SU-DHL-6 (cell line): Measurements from ENCODE around the gene CARD6.

Experiments
- H2AFZ ChIP-seq: fragments of 200-600 bp; sonication (generic); 2 replicates; pipeline ENCODE4 v1.6.1; 2014; ENCODE audit warnings: low read depth, mild to moderate bottlenecking, moderate library complexity, mixed read lengths, antibody characterized with exemption, low read length; ENCODE audit not compliant: severe bottlenecking
- H3F3A ChIP-seq: fragments of 200-600 bp; shearing (Covaris generic); 2 replicates; pipeline ENCODE4 v1.6.0; 2016; ENCODE audit warnings: antibody characterized with exemption, mild to moderate bottlenecking; ENCODE audit not compliant: insufficient read depth
- H3K27ac ChIP-seq: fragments of 200-600 bp; sonication (generic); 2 replicates; pipeline ENCODE4 v1.5.1; 2016; ENCODE audit warnings: low read depth, mild to moderate bottlenecking, low read length, moderate library complexity, mixed read lengths
- H3K27me3 ChIP-seq: fragments of 200-600 bp; sonication (generic), shearing (Covaris generic); 2 replicates; pipeline ENCODE4 v1.6.0; 2014; ENCODE audit warnings: mild to moderate bottlenecking, low read length
- H3K36me3 ChIP-seq: fragments of 200-600 bp; sonication (generic); 2 replicates; pipeline ENCODE4 v1.6.1; 2014; ENCODE audit warnings: mild to moderate bottlenecking, low read length, mixed read lengths
- H3K4me2 ChIP-seq: fragments of 300-600, 200-600 bp; shearing (Covaris generic), sonication (generic); 2 replicates; pipeline ENCODE4 v1.6.0; 2014; ENCODE audit warnings: low read length, low read depth, mild to moderate bottlenecking; ENCODE audit not compliant: poor library complexity, severe bottlenecking
- H3K4me3 ChIP-seq: fragments of 200-600 bp; sonication (generic); 2 replicates; pipeline ENCODE4 v1.5.1; 2014; ENCODE audit warnings: antibody characterized with exemption, low read length, mild to moderate bottlenecking, mixed read lengths; ENCODE audit not compliant: insufficient read depth, poor library complexity, severe bottlenecking
- H3K79me2 ChIP-seq: fragments of 200-600 bp; sonication (generic); 2 replicates; pipeline ENCODE4 v1.6.1; 2014; ENCODE audit warnings: mild to moderate bottlenecking, low read length, moderate library complexity; ENCODE audit not compliant: insufficient read depth
- H3K9ac ChIP-seq: fragments of 200-600 bp; sonication (generic); 2 replicates; pipeline ENCODE4 v1.7.0; 2014; ENCODE audit warnings: mild to moderate bottlenecking, low read length
- H3K9me2 ChIP-seq: fragments of 200-600 bp; sonication (generic); replicated peaks from 2 replicates; pipeline ENCODE4 v1.6.1; 2014; ENCODE audit warnings: low read length; ENCODE audit not compliant: insufficient read depth
- H3K9me3 ChIP-seq: fragments of 200-600 bp; sonication (generic); 2 replicates; pipeline ENCODE4 v1.6.1; 2014; ENCODE audit warnings: low read length, mixed read lengths; ENCODE audit not compliant: insufficient read depth
- H4K20me1 ChIP-seq: fragments of 200-600 bp; sonication (generic); 2 replicates; pipeline ENCODE4 v1.6.1; 2014; ENCODE audit warnings: low read depth, mild to moderate bottlenecking, antibody characterized with exemption, low read length, moderate library complexity, mixed read lengths
- EZH2phosphoT487 ChIP-seq: fragments of 200-600 bp; sonication (generic), shearing (Covaris generic); conservative IDR thresholded peaks from 2 replicates; pipeline ENCODE4 v1.6.1; 2018; ENCODE audit warnings: mild to moderate bottlenecking, antibody characterized with exemption, low read length, moderate library complexity, mixed read lengths
- TF ChIP-seq, protein P1 (sequence below): fragments of 200-600 bp; sonication (generic); IDR thresholded peaks from one replicate; pipeline ENCODE4 v1.5.1; 2017; ENCODE audit warnings: antibody characterized with exemption, mild to moderate bottlenecking, low read length, moderate library complexity; ENCODE audit not compliant: insufficient read depth, poor library complexity, severe bottlenecking

The CARD6 gene

DNA sequence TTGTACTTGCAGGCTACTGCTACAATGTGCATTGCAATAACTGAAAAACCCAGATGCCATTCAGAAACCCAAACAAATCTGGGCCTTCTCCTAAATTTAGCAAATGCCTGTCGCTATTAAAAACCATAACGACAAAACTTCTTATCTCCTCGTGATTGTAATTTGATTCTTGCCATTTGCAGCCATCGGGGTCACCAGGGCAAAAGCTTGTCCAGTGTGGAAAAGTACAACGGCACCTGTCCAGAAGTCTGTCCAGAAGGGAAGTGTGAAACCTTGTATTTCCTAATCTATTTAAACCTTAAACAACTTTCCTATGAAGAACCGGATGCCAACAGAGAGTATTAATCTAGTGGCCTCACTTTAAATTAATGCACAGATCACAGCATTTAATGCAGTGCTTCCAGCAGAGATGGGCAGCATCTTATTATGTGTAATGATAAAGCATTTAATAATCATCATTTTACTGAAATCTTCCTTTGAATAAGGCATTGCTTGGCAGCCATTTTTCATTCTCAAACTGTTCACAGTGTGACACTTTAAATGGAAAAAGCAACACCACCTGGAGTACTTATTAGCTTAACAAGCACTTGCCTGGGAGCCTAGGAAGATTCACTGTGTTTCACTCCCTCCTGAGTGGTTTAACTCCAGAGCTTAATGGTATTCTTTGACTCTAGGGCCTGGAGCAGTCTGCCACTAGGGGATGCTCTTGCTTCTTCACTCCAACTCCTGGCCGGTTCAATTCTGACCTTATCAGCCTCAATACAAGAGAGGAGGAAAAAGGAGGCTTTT lies 63.2 kb downstream of the CARD6 start:
- H2AFZ ChIP-seq, result no peak overlapping the region

DNA sequence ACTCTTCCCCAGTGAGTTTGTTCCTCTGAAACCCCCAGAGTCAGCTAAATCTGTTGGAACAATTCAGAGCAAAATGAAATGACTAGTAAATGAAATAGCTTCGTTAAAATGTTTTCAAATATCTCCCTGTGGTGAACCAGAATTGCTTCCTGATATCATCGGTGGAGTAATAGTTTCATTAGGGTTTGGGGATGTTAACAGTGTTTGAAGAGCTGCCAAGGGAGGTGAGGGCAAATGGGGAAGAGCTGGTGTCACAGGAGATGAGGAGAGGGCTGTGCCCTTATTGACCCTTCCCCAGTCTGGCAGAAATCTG lies 63.8 kb downstream of the CARD6 start:
- no peak overlapping the region for H3K9ac ChIP-seq
- no peak overlapping the region for H3K27ac ChIP-seq
- no peaks in the 10 kb centered on the region for H3K9me2 ChIP-seq
- no peak overlapping the region for H3K4me3 ChIP-seq
- TF ChIP-seq EZH2phosphoT487, result no peak
- TF ChIP-seq, protein P1, sequence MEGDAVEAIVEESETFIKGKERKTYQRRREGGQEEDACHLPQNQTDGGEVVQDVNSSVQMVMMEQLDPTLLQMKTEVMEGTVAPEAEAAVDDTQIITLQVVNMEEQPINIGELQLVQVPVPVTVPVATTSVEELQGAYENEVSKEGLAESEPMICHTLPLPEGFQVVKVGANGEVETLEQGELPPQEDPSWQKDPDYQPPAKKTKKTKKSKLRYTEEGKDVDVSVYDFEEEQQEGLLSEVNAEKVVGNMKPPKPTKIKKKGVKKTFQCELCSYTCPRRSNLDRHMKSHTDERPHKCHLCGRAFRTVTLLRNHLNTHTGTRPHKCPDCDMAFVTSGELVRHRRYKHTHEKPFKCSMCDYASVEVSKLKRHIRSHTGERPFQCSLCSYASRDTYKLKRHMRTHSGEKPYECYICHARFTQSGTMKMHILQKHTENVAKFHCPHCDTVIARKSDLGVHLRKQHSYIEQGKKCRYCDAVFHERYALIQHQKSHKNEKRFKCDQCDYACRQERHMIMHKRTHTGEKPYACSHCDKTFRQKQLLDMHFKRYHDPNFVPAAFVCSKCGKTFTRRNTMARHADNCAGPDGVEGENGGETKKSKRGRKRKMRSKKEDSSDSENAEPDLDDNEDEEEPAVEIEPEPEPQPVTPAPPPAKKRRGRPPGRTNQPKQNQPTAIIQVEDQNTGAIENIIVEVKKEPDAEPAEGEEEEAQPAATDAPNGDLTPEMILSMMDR, result no peak
- H3K36me3 ChIP-seq, result no peaks in the 10 kb centered on the region
- no peaks in the 10 kb centered on the region for H4K20me1 ChIP-seq
- no peaks in the 10 kb centered on the region for H3F3A ChIP-seq
- no peak overlapping the region for H2AFZ ChIP-seq
- no peak overlapping the region for H3K4me2 ChIP-seq
- no peaks in the 10 kb centered on the region for H3K9me3 ChIP-seq
- H3K27me3 ChIP-seq, result no peaks in the 10 kb centered on the region
- H3K79me2 ChIP-seq, result no peaks in the 10 kb centered on the region

More for the DNA sequence above, 63.2 kb downstream of the CARD6 start:
- H3K4me3 ChIP-seq, result no peak overlapping the region
- no peaks in the 10 kb centered on the region for H3K9me3 ChIP-seq
- no peaks in the 10 kb centered on the region for H3K27me3 ChIP-seq
- no peaks in the 10 kb centered on the region for H3K9me2 ChIP-seq
- no peak overlapping the region for H3K9ac ChIP-seq
- TF ChIP-seq EZH2phosphoT487, result no peak
- TF ChIP-seq, protein P1, result peak; percentile 75
- no peaks in the 10 kb centered on the region for H4K20me1 ChIP-seq
- no peaks in the 10 kb centered on the region for H3K79me2 ChIP-seq
- no peaks in the 10 kb centered on the region for H3K36me3 ChIP-seq
- no peak overlapping the region for H3K27ac ChIP-seq
- H3F3A ChIP-seq, result no peaks in the 10 kb centered on the region
- no peak overlapping the region for H3K4me2 ChIP-seq

DNA sequence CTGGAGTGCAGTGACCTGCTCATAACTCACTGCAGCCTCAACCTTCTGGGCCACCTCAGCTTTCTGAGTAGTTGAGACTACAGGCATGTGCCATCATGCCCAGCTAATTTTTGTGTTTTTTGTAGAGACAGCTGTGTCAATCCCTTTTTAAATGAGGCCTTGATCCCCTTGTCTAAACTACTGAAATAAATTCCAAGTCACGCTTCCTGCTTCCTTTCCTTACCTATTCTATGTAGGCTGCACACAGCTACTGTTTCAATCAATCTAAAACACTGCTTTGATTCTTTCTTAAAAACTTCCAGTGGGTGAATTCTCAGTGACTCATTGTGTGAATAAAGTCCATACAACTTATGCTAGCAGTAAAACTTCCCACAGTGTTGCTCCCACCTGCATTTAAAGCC lies 65.2 kb downstream of the CARD6 start:
- Histone ChIP-seq H3K9ac (no peak overlapping the region), H3K27me3 (no peaks in the 10 kb centered on the region), H4K20me1 (no peaks in the 10 kb centered on the region), H3K79me2 (no peaks in the 10 kb centered on the region), H3K4me3 (no peak overlapping the region), H3K9me3 (no peaks in the 10 kb centered on the region), H3K36me3 (no peaks in the 10 kb centered on the region), H3F3A (no peaks in the 10 kb centered on the region), H3K27ac (no peak overlapping the region), H2AFZ (no peak overlapping the region), H3K9me2 (no peaks in the 10 kb centered on the region), H3K4me2 (no peak overlapping the region)
- TF ChIP-seq, protein P1, result no peak
- TF ChIP-seq EZH2phosphoT487, result no peak
